Superior temporal gyrus (tissue), 1 donor: Measurements from ENCODE around the gene FCGR2B.
A peak's percentile ranks its signal among the peaks of the same experiment; 100 is the strongest.
"Not testable (repeated sequence)": the region's sequence is repeated elsewhere in the genome, so short reads cannot be mapped to it uniquely, and the experiment has no call there.

Experiments
- DNase-seq: peaks from one replicate; pipeline ENCODE4 v3.0.0-alpha.2; 2016; ENCODE audit errors: extremely low spot score

FCGR2B gene

GRCh38 chr1:161662684-161663339 lies at the start of gene FCGR2B:
Gene FCGR2B, plus strand, starts transcription at chr1:161663143. Its CDS starts 99 bp downstream, at chr1:161663242.
- not testable (repeated sequence) for DNase-seq

- not testable (repeated sequence) for DNase-seq
Measured at GRCh38 chr1:161616417-161616816, 46.5 kb upstream of the FCGR2B start.

DNA sequence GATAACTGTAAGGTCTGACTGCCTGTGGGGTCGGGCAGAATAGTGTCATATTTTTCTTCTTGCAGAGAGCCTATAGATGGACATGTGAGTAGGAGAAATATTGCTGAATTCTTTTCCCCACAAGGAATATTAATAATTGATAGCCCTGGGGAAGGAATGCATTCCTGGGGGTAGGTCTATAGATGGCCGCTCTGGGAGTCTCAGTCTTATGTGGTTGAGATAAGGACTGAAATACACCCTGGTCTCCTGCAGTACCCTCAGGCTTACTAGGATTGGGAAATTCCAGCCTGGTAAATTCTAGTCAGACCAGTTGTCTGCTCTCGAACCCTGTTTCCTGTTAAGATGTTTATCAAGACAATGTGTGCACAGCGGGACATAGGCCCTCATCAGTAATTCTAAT lies 44.4 kb upstream of the FCGR2B start:
- not testable (repeated sequence) for DNase-seq

GRCh38 chr1:161620399-161620798 lies 42.5 kb upstream of the FCGR2B start:
- not testable (repeated sequence) for DNase-seq

GRCh38 chr1:161621181-161622000 lies 41.6 kb upstream of the FCGR2B start:
- peak; percentile 88 for DNase-seq

DNA sequence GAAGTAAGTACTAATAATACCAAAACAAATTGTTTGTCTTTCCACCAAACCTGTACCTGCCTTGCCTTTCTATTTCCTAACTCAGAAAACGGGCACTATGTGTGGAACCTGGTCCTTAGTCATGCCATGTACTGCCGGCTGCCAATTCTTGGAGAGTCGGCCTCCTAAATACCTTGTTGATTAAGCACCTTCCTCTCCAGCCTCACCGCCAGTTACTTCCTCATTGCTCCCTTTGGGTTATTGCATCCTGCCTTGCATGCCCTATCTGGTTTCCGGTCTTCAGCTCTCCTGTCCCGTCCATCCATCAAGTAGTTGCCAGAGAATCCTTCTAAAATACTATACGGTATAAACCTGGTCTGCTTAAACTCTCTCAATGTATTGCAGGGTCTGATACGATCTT lies 40.9 kb upstream of the FCGR2B start:
- DNase-seq: not testable (repeated sequence)

GRCh38 chr1:161623401-161624051 lies 39.4 kb upstream of the FCGR2B start:
- not testable (repeated sequence) for DNase-seq

DNA sequence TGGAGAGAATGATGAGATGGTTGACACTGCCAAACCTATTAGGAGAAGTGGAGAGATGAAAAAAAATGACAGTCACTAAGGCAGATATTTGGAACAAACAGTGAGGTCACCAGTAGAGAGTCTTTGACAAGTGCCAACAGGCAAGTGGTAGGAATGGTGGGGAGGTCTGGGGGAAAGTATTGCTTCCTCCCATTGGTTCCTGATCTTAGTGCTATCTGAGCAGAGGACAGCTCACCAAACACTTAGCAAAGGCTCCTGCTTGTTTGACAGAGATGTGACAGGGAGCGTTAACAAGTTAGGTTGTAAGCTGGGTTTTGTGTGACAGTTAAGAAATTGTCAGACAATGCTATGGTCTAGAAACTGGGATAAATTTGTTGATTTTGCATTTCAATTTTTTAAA lies 38.3 kb upstream of the FCGR2B start:
- not testable (repeated sequence) for DNase-seq

DNA sequence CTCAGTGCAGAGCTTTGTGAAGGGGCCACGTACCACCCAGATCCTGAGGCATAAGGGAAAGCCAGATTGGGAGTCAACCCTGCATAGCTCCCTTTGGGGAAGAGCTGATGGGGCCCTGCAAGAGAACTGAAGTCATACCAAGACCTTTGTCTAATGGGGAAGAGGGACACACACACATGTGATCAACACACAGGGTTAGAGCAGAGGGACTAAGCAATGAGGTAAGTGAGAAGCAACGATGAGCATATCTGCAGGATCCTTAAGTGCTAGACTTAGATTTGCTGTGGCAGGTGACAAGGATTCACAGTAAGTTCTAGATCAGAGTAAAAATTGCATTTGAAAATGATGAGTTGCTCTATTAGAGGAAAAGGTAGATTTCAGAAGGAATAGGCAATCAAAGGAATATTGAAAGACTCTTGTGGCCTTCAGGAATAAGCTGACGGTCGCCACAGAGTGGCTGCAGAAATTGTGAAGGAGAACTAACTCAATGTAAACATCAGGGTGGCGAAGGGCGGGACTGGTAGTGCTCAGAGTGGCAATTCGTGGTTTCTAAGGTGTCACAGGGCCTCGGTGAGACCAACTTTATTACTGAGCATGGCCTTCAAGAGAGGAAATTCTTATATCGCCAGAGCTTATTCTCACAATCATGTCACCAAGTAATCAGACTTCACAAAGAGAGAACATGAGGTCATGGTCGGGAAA lies 36.3 kb upstream of the FCGR2B start:
- DNase-seq: not testable (repeated sequence)

DNA sequence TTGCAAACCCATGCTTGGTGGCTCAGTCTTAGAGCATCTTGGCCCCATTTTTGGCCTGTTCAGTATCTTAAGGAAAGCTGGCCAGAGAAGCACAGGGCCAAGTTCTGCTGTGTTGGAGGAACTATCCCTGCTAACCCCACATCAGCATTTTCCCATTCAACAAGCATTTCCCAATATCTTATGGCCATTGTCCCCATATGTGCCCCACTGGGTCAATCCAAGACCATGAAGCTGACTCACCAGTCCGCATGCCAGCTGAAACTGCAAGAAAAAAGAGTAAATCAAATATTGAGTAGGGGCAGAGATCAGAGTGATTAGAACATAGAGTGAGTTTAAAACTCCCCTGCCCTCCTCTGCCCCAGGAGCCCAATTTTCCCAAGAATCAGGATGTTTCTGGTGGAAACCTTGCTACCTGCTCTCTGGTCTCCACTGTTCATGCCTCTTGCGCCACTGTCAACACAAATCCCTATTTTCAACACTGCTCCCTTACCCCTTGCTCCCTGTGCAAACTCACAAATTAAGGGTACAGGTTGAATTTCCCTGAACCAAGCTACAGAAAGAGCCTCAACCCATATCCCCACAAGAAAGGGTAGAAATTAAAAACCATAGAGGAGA lies 32.7 kb upstream of the FCGR2B start:
- DNase-seq: not testable (repeated sequence)

- DNase-seq: no peak
Measured at GRCh38 chr1:161631076-161631475, 31.9 kb upstream of the FCGR2B start, which contains the start of gene FCGR3B. Gene FCGR3B, minus strand, starts transcription at chr1:161631176. Its CDS starts 82 bp downstream, at chr1:161631094.

DNA sequence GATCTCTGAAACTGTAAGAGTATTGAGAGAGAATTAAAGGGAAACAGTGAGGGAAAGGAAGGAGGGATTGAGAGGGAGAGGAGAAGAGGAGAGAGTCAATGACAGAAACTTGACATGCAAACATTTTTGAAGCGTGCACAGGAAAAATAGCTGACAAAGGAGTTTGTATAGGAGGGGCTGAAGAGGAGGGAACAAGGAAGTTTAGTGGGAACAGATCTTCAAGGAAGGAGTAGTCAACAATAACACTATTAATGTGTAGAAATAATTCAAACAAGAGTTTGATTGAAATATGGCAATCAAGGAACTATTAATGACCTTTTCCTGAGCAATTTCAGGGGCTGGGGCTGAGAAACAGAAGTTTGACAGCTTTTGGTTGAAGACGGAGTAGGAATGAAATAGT lies 27.9 kb upstream of the FCGR2B start:
- DNase-seq: not testable (repeated sequence)

DNA sequence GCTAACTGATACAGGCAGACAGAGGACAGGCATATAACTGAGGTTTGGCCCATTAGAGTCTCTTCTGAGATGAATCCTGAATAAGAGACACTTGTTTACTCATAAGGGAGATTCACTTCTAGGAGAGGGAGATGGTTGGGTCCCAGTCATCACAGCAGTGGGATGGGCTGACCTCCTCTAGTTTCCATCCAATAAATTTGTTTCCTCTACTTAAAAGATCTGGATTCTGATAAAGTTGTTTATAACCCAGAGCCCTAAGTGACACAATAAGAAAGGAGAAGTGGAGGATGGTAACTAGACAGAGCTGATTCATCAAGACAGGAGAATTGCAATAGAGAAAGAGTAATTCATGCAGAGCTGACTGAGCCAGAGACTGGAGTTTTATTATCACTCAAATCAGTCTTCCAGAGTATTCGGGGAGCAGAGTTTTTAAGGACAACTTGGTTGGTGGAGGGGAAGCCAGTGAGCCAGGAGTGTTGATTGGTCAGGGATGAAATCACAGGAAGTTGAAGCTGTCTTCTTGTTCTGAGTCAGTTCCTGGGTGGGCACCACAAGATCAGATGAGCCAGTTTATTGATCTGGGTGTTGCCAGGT lies 26.7 kb upstream of the FCGR2B start:
- DNase-seq: not testable (repeated sequence)

DNA sequence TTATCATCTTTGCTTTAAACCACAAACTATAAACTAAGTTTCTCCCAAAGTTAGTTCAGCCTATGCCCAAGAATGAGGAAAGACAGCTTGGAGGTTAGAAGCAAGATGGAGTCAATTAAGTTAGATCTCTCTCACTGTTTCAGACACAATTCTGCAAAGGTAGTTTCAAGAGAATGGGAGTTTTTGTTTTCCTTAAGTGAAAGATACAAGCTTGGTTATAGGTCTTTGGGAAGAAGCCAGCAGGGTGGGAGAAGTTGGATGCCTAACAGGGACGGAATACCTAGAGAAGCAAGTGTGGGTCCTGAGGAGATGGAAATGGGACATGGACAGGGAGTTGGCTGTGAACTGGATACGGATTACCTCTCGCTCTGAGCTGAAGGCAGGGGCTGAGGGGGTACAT lies 26.0 kb upstream of the FCGR2B start:
- DNase-seq: not testable (repeated sequence)

DNA sequence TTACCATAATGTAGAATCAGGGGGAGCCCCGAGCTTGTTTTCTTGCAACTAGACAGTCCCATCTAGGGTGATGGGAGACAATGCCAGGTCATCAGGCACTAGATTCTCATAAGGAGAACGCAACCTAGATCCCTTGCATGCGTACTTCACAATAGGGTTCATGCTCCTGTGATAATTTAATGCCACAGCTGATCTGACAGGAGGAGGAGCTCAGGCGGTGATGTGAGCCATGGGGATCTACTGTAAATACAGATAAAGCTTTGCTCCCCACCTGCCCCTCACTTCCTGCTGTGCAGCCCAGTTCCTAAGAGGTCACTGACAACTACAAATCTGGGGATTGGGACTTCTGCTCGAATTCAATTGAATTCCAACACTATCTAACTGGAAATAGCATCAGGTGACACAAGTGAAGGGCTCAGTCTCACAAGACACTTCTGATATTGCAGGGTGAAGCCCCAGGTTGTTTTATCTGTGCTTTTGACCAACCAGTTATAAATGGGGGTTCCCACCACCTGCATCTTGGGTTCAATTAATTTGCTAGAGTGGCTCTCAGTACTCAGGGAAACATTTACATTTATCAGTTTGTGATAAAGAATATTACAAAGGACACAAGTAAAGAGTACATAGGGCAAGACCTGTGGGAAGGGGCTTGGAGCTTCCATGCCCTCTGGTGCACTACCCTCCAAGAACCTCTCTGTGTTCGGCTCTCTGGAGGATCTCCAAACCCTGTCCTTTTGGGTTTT lies 24.5 kb upstream of the FCGR2B start:
- not testable (repeated sequence) for DNase-seq

- DNase-seq: not testable (repeated sequence)
Measured at GRCh38 chr1:161639203-161639602, 23.7 kb upstream of the FCGR2B start.

DNA sequence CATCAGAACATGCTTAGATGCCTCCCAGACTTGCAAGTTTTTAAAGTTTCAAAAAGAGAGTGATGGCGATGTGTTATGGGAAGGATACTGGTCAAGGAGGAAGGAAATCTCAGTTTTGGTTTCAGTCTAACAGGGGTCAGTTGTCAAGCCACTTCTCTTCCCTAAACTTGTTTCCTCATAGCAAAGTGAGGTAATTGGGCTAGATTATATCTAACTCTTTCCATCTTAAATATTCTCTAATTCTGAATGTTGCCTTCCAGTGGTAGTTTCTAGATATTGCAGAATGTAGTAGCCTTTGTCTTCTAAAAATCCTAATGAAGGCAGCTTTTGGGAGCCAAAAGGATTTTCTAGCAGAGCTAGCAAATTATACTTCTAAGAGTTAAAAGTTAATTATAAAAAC lies 20.2 kb upstream of the FCGR2B start:
- DNase-seq: not testable (repeated sequence)

DNA sequence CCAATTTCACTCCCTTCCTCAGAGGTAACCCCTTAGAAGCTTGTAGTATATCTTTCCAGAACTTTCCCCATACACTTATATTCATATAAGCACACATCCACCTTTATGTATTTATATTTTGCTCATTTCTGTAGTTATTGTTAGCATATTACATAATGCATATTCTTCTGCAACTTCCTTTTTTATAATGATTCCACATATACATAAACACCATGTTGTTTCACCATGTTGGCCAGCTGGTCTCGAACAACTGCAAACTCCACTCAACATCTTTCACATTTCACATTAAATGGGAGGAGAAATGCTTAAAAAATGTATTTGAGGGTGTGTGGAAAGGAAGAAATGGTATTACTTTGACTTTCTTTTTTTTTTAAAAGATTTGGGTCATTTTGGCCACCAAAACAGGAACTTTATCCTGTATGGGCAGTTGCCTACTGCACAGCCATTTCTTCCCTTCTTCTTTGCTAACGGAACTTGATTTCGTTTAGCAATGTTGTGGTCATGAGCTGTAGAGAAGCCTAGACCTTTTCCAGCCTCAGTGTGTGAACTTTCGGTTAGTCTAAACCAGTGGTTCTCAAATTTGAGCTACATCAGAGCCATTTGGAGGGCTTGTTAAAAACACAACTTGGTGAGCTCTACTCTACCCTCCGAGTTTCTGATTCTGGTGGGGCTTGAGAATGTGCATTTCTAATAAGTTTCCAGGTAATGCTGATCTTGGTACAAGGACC lies 19.3 kb upstream of the FCGR2B start:
- not testable (repeated sequence) for DNase-seq

GRCh38 chr1:161644855-161645254 lies 18.1 kb upstream of the FCGR2B start:
- DNase-seq: not testable (repeated sequence)
